HG03103 (cell line): ENCODE results near the gene KLF13.
"Not testable (repeated sequence)": the region's sequence is repeated elsewhere in the genome, so short reads cannot be mapped to it uniquely, and the experiment has no call there.

Source experiments
- ATAC-seq: cut with Tn5 transposase; IDR thresholded peaks from one replicate; pipeline ENCODE4 v1.9.1; 2021; ENCODE audit warnings: low read depth; ENCODE audit not compliant: unreplicated experiment

The KLF13 gene

DNA sequence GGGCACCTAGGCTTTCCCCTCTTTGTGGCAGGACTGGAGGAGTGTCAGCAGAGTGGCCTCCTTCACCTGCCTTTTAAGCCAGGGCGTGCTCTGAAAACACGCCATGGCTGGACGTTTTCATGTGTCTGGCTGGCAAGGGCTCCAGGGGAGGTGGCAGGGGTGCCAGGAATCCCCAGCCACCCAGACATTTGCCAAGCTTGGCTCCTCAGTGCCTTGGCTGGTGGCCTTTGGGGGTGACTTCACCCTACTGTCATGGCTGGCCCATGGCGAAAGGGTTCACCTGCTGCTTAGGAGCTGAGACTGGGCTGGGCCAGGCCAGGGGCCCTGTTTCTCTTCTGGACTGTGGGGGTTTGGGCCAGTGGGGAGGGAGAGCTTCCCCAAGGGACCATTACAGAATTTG is 17.6 kb downstream of the KLF13 start:
- no peak for ATAC-seq

- ATAC-seq = peak; percentile 36
Measured at GRCh38 chr15:31344823-31345605, 18.4 kb downstream of the KLF13 start.

GRCh38 chr15:31345606-31346366 is 19.2 kb downstream of the KLF13 start:
- ATAC-seq = peak; percentile 13

DNA sequence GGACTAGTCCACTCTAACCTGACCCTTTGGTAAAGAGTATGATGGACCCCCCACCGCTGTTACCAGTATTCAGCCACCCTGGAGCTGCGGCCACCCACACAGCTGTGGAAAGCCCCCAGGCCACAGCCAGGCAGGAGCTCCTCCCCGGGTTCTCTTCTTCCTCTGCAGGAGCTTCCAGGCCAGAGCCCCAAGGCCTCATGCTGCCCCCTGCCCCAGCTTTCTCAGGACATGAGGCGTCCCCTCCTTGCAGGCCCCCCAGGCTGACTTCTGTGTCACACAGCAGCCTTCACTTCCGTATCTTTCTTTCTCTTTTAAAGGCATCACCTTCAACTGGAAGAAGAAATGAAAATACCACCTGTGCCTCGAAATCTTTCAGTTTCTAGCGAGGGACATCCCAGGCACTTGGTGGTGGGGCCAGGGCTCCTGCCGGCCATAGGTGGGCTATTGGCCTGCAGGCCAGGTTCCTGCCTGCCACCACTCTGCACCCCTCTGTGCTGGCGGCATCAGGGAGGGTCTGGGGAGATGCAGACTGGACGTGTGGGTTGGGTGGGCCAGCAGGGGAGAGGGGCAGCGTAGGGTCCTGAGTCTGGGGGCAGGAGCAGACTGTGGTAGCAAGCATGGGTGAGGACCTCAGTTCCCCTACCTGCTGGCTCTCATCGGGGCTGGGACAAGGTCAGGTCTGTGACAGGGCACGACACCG is 19.9 kb downstream of the KLF13 start:
- ATAC-seq = no peak

DNA sequence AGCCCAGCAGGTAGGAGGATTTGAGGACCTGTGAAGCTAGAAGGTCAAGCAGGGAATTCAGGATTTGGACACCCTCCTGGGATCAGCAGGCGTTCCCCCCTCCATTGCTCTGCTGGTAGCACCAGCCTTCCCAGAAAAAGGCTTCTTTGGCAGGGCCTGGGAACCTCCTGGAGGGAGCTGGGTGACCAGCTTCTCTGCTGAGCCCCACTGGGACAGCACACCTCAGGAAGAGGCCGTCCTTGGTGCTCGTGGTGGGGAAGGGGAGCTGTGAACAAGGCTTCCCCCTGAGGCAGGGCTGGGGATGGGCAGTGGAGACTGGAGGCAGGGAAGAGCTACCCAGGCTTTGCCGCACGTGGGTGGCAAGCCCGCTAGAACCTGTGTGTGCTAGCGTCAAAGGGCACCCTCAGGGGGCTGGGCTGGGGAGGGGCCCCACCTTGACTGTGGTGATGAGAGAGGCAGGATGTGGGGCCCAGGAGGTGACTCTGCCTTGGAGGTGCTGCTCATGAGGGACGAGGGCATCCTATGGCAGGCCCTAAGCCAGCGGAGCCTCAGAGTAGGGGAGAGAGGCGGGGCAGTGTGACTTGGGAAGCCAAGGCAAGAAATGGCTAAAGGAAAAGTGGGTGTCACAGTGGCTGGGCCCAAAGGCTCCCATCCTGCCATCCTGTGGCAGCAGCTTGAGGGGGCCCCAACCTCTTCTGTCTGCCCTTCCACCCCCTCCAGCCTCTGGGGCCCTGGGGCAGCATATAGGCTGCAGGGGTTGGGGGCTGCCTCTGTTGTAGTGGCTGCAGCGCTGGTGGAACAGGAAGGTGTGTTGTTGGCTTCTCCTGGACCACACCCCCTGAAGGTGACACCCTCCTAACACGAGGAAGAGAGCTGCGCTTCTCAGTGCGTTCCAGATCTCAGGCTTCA is 20.7 kb downstream of the KLF13 start:
- ATAC-seq = no peak

DNA sequence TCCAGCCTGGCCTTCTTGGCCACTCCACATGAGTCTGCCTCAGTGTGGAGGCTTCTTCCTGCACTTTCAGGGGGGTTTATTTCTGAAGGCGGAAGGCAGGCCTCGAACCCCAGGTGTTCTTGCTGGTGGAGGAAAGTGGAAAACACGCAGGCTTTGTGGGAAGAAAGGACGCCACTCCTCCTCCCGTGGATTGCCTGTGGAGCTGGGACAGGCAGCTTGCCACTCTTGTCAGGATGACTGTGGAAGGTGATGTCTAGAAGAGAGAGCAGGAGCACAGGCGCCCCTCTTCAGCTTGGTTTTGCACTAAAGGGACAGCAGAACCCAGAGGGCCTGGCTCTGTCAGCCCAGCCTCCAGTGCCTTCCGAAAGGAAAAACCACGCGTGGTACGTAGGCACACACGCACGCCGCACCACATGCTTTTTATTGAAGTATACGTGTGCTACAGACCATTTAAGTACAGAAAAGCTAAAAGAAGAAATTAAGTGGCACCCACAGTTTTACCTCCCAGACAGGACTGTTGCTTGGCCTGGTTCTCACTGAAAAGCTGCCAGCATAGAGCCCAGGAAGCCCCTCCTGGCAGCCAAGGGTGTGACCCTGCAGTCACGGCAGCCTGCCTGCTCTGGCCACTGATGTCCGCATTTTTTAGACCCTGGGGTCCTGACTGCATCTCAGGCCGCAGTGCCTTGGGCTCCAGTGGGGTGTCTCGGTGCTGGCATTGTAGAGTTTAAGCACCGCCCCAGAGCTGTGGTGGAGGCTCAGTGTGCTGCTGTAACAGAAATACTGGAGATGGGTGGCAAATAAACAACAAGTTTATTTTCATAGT is 21.6 kb downstream of the KLF13 start:
- no peak for ATAC-seq

DNA sequence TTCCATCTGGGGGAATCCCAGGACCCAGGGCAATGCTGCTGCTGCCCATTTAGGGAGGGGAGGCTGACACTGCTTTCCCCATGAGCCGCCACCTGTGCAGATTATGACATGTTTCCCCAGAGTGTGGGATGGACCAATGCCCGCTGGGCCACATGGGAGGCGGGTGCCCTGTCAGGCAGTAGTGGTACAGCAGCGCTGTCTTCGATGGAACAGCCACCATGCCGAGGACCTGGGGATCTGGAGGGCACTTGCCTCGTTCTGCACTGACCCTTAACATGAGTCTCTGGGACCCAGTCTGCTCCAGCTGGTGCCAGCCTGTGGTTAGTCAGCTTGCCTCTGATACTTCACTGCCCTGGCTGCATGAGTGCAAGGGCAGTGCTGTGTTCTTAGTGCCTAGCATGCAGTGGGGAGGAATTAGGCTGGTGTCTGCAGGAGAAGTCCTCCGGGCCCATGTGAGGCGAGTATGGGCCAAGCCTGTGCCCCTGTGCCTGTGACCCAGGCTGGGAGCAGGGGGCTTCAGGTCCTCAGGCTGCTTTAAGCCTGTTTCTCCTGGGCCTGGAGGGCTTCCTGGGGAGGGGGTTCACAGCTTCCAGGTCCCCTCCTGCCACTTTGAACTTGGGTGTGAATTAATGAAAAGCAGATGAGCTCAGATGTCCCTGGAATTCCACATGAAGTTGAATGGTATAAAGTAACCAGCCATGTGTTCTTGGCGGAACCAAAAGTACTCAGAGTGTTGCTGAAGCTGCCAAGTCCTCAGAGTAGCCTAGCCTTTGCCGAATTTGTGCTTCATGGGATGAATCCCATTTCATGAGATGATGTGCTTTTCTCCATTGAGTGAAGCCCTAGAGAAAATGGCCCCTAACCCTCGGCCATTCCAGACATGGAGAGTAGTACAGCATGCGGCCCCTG is 22.9 kb downstream of the KLF13 start:
- no peak for ATAC-seq

- ATAC-seq = no peak
Measured at GRCh38 chr15:31350771-31351170, 24.1 kb downstream of the KLF13 start.

GRCh38 chr15:31352339-31352751 is 25.7 kb downstream of the KLF13 start:
- no peak for ATAC-seq

DNA sequence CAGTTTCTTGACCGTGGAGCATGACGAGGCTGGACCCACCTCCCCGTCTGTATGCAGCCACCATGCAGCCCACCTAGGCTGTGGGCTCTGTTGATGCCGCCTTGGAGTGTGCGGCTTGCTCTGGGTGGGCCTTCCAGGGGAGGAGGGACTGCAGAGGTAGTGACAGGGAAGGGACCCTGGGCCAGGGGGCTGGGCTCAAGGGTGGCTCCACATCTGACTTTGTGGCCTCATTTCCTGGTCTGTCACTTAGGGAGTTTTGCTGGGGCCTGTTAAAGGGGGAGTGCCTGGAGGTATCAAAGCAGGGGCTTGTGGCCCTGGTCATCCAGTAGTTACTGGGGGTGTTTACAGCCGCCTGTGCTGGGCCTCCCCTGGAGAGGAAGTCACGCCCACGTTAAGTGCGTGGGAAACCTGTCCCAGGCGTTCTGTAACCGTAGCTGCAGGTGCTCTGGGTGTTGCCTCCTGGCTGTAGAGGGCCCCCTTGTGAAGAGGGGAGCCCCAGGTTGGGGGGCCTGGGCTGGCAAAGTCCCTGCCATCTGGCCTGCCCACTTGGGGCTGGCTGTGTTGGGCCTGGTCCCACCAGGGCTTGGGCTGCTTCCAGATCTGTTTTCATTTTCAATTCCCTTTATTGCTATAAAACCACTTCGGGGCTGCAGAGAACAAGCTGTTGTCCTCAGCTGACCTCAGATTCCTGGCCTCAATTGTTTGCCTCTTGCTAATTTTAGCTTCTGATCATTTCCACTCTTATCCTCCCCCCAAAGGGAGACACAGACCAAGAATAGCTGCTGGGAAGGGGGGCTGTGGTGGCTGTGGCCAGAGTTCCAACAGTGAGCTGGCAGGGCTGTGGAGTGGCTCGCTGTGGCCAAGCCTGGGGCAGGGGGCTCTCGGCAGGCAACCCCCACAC is 26.5 kb downstream of the KLF13 start:
- ATAC-seq = peak; percentile 57

DNA sequence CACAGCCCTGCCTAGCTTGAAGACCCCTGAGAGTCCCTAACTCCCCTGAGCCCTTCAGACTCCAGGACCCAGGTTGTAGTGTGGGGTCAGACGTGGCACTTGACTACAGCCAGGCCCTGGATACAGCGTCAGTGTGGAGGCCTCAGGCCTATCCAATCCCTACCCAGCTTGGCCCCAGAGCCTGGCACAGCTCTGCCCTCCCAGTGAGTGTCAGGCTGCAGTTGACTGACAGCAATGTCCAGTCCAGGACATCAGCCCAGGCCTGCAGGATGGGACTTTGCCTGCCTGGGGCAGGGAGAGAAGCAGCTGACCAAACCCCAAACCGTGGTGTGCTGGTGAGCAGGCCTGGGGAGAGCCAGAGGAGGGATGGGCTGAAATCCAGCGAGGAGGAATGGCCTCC is 27.3 kb downstream of the KLF13 start:
- ATAC-seq = no peak

DNA sequence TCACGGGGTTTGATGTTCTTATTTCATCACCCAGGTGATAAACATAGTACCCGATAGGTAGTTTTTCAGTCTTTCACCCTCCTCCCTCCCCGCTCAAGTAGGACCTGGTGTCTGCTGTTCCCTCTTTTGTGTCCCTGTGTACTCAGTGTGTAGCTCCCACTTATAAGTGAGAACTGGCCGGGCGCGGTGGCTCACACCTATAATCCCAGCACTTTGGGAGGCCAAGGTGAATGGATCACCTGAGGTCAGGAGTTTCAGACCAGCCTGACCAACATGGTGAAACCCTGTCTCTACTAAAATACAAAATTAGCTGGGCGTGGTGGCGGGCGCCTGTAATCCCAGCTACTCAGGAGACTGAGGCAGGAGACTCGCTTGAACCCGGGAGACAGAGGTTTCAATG is 29.5 kb downstream of the KLF13 start:
- ATAC-seq = not testable (repeated sequence)

GRCh38 chr15:31357148-31357547 is 30.5 kb downstream of the KLF13 start:
- ATAC-seq = no peak

GRCh38 chr15:31358163-31358562 is 31.5 kb downstream of the KLF13 start:
- ATAC-seq = no peak

DNA sequence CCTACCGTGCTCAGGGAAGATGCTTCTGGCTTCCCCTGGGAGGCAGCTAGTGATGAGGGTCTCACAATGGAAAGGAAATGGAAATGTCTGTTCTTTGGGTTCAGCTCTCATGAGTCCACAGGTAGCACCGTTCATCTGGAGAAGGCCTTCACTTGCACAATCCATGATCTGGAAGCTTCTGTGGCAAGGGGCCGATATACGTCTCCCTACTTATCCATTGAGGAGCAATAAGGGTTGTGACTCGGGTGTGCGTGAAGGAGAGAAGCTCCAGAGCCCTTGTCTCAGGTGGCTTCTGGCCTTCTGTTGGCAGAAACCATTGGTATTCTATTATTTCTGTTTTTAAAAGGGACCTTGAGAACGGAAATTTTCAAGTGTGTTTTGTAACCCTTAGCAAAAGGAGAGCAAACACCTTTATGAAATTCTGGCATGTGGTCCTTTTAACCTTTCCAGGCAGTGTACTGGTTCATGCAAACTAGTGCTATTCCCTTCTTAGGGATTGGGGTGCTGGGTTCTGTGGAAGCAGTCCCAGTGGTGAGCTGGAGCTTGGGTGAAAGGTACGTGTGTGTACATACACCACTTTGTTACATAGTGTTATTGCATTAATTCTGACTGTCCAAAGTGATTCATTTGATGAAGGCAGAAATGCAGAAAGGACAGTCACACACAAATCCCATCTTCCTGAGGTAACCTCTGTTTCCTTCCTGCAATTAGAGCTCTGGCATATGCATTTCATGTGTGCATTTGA is 32.5 kb downstream of the KLF13 start:
- ATAC-seq = no peak

DNA sequence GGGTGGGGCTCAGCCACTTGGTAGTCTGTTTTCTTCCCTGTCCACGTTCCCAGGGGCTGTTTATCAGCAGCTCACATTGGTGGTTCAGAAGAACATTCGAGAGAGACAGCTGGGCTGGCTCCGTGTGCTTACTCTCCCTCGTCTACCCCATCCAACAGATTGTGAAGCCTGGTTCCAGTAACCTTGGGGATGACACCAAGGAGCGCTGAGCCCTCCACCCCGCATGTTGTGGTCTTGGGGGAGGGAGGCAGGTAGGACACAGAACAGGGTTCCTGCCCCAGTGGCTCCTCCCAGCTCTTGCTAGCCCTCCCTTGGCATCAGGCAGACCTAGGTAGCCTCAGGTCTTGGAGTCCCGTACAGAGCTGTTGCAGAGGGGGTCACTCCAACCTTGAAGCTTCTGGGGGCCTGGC is 33.1 kb downstream of the KLF13 start:
- no peak for ATAC-seq

GRCh38 chr15:31360158-31360561 is 33.5 kb downstream of the KLF13 start:
- no peak for ATAC-seq
